WTC11 (cell line): ENCODE measurements around the gene TIMM13.

Source experiments
- CREB1 ChIP-seq: sonication (generic); formaldehyde crosslinking; IDR thresholded peaks from 2 replicates; pipeline ENCODE4 v1.8.0; 2023; ENCODE audit warnings: mild to moderate bottlenecking, missing genetic modification reagents
- CTCF ChIP-seq: fragments of 200-600 bp; IDR thresholded peaks from 2 replicates; pipeline ENCODE4 v1.8.0; 2022; ENCODE audit warnings: antibody characterized with exemption
- FOXP1 ChIP-seq: sonication (generic); formaldehyde crosslinking; IDR thresholded peaks from 2 replicates; pipeline ENCODE4 v1.8.0; 2022; ENCODE audit warnings: missing genetic modification reagents, mild to moderate bottlenecking, moderate library complexity, borderline replicate concordance
- JAZF1 ChIP-seq: fragments of 250-450 bp; sonication (Bioruptor Pico); IDR thresholded peaks from 2 replicates; pipeline ENCODE4 v1.9.0; 2021; ENCODE audit warnings: moderate library complexity, mild to moderate bottlenecking, inconsistent platforms
- PRDM15 ChIP-seq: sonication (generic); formaldehyde crosslinking; IDR thresholded peaks from 2 replicates; pipeline ENCODE4 v1.8.0; 2022; ENCODE audit warnings: missing genetic modification reagents
- TCF7 ChIP-seq: sonication (generic); formaldehyde crosslinking; IDR thresholded peaks from 2 replicates; pipeline ENCODE4 v1.8.0; 2022; ENCODE audit warnings: mild to moderate bottlenecking, low read depth, missing genetic modification reagents, moderate library complexity
- TF ChIP-seq, protein P1 (sequence below): sonication (generic); formaldehyde crosslinking; IDR thresholded peaks from 2 replicates; pipeline ENCODE4 v1.8.1; 2022; ENCODE audit warnings: low read depth, missing genetic modification reagents, borderline replicate concordance
- TF ChIP-seq, protein P2 (sequence below): sonication (generic); formaldehyde crosslinking; IDR thresholded peaks from 2 replicates; pipeline ENCODE4 v1.8.1; 2022; ENCODE audit warnings: mild to moderate bottlenecking, moderate library complexity, missing genetic modification reagents

DNA sequence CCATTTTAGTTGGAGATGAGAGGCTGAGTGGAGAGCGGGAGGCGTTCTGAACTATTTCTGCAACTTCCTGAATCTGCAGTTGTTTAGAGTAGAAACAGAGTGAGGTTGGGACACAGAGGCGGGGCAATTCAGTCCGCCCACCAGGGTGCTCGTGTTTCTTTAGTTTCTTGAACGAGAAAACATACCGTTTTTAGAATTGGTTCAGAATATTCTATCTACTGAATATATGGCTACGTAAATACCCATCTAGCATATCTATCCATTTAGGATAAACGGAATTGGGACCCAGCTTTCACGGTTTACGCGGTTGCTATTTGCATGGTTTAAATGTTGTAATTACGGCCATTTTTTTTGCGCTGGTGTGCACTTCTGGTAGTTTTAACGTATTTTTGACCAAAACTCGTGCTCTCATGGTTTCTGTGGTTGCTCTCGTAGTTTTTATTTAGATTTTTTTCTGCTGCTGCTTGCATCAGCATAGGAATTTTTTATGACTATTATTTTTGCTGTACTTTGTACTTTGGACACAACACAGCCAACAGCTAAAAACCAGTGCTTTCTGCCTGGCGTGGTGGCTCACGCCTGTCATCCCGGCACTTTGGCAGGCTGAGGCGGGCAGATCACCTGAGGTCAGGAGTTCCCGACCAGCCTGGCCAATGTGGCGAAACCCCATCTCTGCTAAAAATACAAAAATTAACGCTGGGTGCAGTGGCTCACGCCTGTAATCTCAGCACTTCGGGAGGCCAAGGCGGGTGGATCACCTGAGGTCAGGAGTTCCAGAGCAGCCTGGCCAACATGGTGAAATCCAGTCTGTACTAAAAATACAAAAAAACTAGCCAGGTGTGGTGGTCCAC lies 32.7 kb downstream of the TIMM13 start:
- TF ChIP-seq CTCF (no peak), CREB1 (CRISPR knock-in tag) (no peak), FOXP1 (CRISPR knock-in tag) (no peak), JAZF1 (no peak), TCF7 (CRISPR knock-in tag) (no peak), PRDM15 (no peak)
- TF ChIP-seq, protein P1, sequence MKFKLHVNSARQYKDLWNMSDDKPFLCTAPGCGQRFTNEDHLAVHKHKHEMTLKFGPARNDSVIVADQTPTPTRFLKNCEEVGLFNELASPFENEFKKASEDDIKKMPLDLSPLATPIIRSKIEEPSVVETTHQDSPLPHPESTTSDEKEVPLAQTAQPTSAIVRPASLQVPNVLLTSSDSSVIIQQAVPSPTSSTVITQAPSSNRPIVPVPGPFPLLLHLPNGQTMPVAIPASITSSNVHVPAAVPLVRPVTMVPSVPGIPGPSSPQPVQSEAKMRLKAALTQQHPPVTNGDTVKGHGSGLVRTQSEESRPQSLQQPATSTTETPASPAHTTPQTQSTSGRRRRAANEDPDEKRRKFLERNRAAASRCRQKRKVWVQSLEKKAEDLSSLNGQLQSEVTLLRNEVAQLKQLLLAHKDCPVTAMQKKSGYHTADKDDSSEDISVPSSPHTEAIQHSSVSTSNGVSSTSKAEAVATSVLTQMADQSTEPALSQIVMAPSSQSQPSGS, result no peak
- TF ChIP-seq, protein P2, sequence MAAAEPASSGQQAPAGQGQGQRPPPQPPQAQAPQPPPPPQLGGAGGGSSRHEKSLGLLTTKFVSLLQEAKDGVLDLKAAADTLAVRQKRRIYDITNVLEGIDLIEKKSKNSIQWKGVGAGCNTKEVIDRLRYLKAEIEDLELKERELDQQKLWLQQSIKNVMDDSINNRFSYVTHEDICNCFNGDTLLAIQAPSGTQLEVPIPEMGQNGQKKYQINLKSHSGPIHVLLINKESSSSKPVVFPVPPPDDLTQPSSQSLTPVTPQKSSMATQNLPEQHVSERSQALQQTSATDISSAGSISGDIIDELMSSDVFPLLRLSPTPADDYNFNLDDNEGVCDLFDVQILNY (CRISPR knock-in tag), result no peak
